Measurements from ENCODE around the gene DPH1.
A peak's percentile ranks its signal among the peaks of the same experiment; 100 is the strongest.

- TF ChIP-seq POLR2A (IDR thresholded peaks at IDR 0.05; ENCODE audit: low read depth, low read length): peak; percentile 89
- peak; percentile 70 for TF ChIP-seq POLR2AphosphoS5 (IDR thresholded peaks at IDR 0.05; ENCODE audit: low read depth, low read length)
Observed at GRCh38 chr17:2054512-2055291, 24.7 kb downstream of the DPH1 start, which contains the start of gene HIC1.

Data from GM12892 (cell line).